ENCODE measurements around the gene HRH2.

HRH2 gene

DNA sequence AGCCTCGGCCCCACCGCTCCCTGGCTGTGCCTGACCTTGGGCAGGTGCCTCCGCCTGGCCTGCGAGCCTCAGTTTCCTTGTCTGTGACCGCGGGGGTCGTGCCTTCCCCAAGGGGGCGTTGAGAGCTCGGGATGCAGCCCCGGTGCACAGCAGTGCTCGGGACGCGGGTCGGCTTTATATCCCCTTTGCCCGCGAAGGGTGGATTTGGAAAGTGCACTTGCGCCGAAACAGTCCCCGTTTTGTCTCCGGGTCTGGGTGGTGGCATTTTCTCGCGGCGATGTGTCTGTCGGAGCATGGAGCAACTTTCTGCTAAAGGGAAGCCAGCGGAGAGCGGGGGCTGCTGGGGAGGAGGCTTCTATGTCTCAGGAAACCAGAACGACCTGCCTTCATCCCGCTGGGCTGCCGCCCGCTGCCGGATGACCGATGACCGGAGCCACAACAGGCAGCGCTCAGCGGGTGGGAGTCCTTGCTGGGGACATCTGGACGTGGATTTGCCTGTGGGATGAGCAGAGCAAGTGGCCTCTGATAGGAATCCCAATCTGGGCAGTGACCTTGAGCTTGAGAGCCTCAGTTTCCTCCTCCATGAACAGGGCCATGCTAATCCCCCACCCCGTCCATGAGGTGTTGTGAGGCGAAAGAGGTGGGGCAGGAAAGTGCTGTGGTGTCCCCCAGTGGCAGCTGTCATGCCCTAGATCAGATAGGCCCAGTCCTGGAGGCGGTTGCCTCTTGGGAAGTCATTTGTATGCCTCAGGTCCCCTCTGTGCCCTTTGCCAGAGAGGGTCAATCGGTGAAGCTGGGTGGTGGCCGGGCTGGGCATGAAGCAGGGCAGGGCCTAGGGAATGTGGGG lies 651 bp downstream of the HRH2 start:
- no peaks in the 10 kb centered on the region for H3K4me1 ChIP-seq (ENCODE audit: control insufficient read depth, low read length)
- H3K27ac ChIP-seq (ENCODE audit: low read depth, low read length), result no peak overlapping the region
- H4K20me1 ChIP-seq (ENCODE audit: control insufficient read depth, insufficient read depth, low read depth, low read length), result no peaks in the 10 kb centered on the region
- no peaks in the 10 kb centered on the region for H3K79me2 ChIP-seq (ENCODE audit: control insufficient read depth, low read length)
- no peak overlapping the region for H3K4me2 ChIP-seq (ENCODE audit: low read length)
- no peaks in the 10 kb centered on the region; the same call in none of the 2 replicates for H3K27me3 ChIP-seq (ENCODE audit: control insufficient read depth, low read length)
- H3F3A ChIP-seq (ENCODE audit: control insufficient read depth, insufficient read depth), result no peaks in the 10 kb centered on the region
- H3K36me3 ChIP-seq (ENCODE audit: control insufficient read depth, low read length), result no peaks in the 10 kb centered on the region
- no peaks in the 10 kb centered on the region for H3K9me3 ChIP-seq (ENCODE audit: control insufficient read depth, insufficient read depth, low read length)
- H3K9me2 ChIP-seq (replicated peaks; ENCODE audit: control insufficient read depth, low read length), result no peaks in the 10 kb centered on the region
- no peak overlapping the region for H3K4me3 ChIP-seq (ENCODE audit: low read length)
- TF ChIP-seq EZH2phosphoT487 (IDR thresholded peaks at IDR 0.05; ENCODE audit: borderline replicate concordance, low read length) (no peak), CTCF (IDR thresholded peaks at IDR 0.05; ENCODE audit: low read depth, low read length, poor library complexity, severe bottlenecking) (no peak)

DNA sequence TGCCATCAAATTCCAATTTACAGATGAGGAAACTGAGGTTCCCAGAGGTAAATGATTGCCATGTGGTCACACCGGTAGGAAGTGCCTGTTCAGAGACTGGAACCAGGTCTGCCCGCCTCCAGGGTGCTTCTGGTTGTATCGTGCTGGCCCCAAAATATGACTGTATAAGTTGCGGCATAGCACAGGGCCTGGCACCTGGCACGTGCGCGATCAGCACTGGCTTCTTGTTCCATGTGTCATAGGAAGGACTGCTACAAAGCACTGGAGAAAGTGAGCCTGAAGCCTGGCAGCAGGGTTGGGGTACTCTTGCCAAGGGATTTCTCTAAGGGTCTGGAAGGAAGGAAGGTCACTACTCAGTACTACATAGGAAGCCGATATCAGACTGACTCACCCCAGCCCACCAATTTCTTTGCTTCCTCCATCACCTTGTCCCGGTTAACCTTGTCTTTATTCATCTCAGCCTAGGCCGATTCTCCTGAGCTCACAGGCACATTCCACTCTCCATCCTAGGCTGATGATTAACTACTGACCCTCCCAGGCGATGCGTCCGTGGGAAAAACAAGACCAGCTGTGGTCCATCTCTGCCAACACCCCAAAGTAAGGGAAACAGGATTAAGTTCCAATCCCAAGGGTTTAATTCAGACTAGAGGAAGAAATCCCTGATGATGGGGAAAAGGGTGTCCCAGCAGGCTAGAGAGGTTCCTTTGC lies 1.8 kb downstream of the HRH2 start:
- no peaks in the 10 kb centered on the region for H3F3A ChIP-seq (ENCODE audit: control insufficient read depth, insufficient read depth)
- H3K4me3 ChIP-seq (ENCODE audit: low read length), result no peak overlapping the region
- no peak overlapping the region for H3K27ac ChIP-seq (ENCODE audit: low read depth, low read length)
- H3K4me1 ChIP-seq (ENCODE audit: control insufficient read depth, low read length), result no peaks in the 10 kb centered on the region
- H4K20me1 ChIP-seq (ENCODE audit: control insufficient read depth, insufficient read depth, low read depth, low read length), result no peaks in the 10 kb centered on the region
- H3K9me3 ChIP-seq (ENCODE audit: control insufficient read depth, insufficient read depth, low read length), result no peaks in the 10 kb centered on the region
- no peaks in the 10 kb centered on the region for H3K79me2 ChIP-seq (ENCODE audit: control insufficient read depth, low read length)
- no peaks in the 10 kb centered on the region for H3K36me3 ChIP-seq (ENCODE audit: control insufficient read depth, low read length)
- TF ChIP-seq CTCF (IDR thresholded peaks at IDR 0.05; ENCODE audit: low read depth, low read length, poor library complexity, severe bottlenecking) (no peak), EZH2phosphoT487 (IDR thresholded peaks at IDR 0.05; ENCODE audit: borderline replicate concordance, low read length) (no peak)
- no peak overlapping the region for H3K4me2 ChIP-seq (ENCODE audit: low read length)
- H3K9me2 ChIP-seq (replicated peaks; ENCODE audit: control insufficient read depth, low read length), result no peaks in the 10 kb centered on the region
- no peaks in the 10 kb centered on the region; the same call in none of the 2 replicates for H3K27me3 ChIP-seq (ENCODE audit: control insufficient read depth, low read length)

DNA sequence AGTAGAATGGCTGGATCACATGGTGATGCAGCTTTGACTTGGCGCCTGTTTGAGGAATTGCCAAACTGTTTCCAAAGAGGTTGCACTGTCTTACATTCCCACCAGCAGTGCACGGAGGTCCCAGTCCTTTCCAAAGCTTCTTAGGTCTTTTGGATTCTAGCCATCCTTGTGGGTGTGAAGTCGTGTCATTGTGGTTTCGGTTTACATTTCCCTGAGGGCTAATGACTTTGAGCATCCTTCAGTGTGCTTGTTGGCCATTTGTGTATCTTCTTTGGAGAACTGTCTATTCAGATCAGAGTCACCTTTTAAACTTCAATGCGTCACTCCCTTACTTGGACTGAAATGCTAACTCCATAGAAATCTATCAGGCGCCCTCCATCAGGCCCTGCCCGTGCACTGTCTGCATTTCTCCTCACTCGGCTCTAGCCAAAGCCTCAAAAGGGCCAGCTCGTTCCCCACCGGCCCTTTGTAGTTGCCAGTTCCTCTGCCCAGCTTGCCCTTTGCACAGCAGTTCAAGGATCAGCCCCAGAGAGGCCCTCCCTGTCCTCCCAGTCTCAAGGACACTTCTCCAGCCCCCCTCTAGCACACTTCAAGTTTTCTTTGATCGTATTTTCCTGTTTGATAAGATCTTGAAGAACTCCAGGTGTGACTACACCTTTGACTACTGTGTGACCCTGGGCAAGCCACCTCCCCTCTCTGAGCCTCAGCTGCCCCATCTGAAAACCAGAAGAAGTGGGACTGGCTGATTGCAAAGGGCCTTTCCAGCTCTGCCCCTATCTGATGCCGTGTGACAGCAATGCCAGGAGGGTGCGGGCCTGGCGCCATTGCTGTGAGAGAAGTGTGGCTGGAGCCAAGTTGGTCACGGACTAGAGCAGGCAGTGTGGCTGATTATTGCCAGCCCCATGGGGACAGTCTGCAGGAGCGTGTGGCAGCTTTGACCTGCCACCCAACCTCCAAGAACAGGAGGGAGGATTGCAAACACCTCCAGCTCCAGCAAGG lies 5.6 kb downstream of the HRH2 start:
- no peaks in the 10 kb centered on the region for H3F3A ChIP-seq (ENCODE audit: control insufficient read depth, insufficient read depth)
- no peak overlapping the region for H3K27ac ChIP-seq (ENCODE audit: low read depth, low read length)
- no peaks in the 10 kb centered on the region for H3K9me2 ChIP-seq (replicated peaks; ENCODE audit: control insufficient read depth, low read length)
- no peaks in the 10 kb centered on the region for H3K79me2 ChIP-seq (ENCODE audit: control insufficient read depth, low read length)
- TF ChIP-seq EZH2phosphoT487 (IDR thresholded peaks at IDR 0.05; ENCODE audit: borderline replicate concordance, low read length) (no peak), CTCF (IDR thresholded peaks at IDR 0.05; ENCODE audit: low read depth, low read length, poor library complexity, severe bottlenecking) (no peak)
- H3K36me3 ChIP-seq (ENCODE audit: control insufficient read depth, low read length), result no peaks in the 10 kb centered on the region
- no peak overlapping the region for H3K4me2 ChIP-seq (ENCODE audit: low read length)
- no peak overlapping the region for H3K4me3 ChIP-seq (ENCODE audit: low read length)
- no peaks in the 10 kb centered on the region for H3K9me3 ChIP-seq (ENCODE audit: control insufficient read depth, insufficient read depth, low read length)
- peaks cover 2% of the 10 kb centered on the region; the same call in 1 of the 2 replicates for H3K27me3 ChIP-seq (ENCODE audit: control insufficient read depth, low read length)
- no peaks in the 10 kb centered on the region for H4K20me1 ChIP-seq (ENCODE audit: control insufficient read depth, insufficient read depth, low read depth, low read length)
- H3K4me1 ChIP-seq (ENCODE audit: control insufficient read depth, low read length), result no peaks in the 10 kb centered on the region
